GM12873 (cell line): ENCODE data around the gene FAM47E.

Experiments used
- CTCF ChIP-seq: IDR thresholded peaks from 2 replicates; pipeline ENCODE4 v1.5.1; 2012; ENCODE audit warnings: low read depth, mild to moderate bottlenecking, moderate library complexity, low read length, control low read depth; ENCODE audit not compliant: insufficient read depth; ENCODE audit errors: missing control alignments

Gene FAM47E

DNA sequence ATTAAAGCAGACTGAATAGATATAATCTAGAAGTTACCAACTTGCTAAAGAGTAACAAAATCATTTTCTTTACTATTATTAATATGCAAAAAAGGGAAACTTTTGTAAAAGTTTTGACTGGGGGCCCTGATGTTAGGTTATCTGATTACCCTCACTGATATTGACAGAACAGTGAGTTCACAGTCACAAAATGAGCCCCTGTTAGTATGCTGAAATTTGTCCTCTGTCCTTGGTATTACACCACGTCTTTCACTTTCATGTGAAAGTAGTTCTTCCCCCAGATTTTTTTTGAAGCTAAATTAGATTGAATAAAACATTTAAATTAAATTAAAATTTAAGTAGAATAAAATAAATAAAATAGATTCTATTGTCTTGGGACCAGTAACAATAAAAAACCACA is 60.9 kb downstream of the FAM47E start:
- TF ChIP-seq CTCF: no peak

- no peak for TF ChIP-seq CTCF
Measured at GRCh38 chr4:76313547-76313946, 62.0 kb downstream of the FAM47E start.

GRCh38 chr4:76315267-76315918 is 63.9 kb downstream of the FAM47E start:
- TF ChIP-seq CTCF: no peak

GRCh38 chr4:76316131-76316530 is 64.6 kb downstream of the FAM47E start:
- TF ChIP-seq CTCF: no peak

- no peak for TF ChIP-seq CTCF
Measured at GRCh38 chr4:76322236-76322635, 70.7 kb downstream of the FAM47E start.

DNA sequence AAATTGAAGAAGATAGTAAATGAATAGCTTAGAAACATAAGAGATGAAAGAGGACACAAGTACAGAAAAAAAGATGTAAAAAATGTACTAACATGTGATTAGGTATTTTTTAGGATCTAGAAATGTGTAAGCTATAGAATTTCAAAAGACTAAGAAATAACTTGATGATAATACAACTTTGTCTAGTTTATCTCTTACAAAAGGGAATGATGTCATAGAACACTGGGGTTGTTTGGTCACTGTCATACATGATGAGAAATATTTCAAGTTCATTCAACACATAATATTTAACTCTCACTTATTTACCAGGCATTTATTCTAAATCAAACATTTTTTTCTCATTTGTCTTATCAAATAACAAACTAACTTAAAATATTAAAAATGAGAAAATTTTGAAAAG is 73.6 kb downstream of the FAM47E start:
- TF ChIP-seq CTCF: no peak

DNA sequence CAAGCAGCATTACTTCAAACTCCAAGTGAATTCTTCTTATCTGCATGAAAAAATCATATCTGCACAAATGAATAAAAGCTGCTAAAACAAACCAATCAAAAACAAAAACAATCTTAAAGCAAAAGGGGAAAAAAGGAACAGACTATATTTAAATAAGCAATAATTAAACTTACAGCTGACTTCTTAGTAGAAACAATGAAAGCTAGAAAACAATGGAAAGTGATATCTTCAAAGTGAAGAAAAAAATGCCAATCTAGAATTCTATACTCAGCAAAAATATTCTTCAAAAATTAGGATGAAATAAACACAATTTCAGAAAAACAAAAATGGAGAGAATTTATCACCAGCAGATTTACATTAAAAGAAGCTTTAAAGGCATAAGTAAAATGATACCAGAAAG is 75.0 kb downstream of the FAM47E start:
- no peak for TF ChIP-seq CTCF
